HepG2 (cell line): ENCODE measurements around the gene ZC3H18. TPM values are rescaled to one million over a fixed set of nuclear protein-coding genes. Genes with fewer than 3 reads are reported as not detected.

Experiments used
- ARNTL ChIP-seq: sonication (generic); formaldehyde crosslinking; IDR thresholded peaks from 2 replicates; pipeline ENCODE4 v1.4.0; 2020; ENCODE audit warnings: mild to moderate bottlenecking, missing genetic modification reagents
- EZH2 ChIP-seq: conservative IDR thresholded peaks from 2 replicates; pipeline ENCODE4 v1.6.1; 2012; ENCODE audit warnings: mild to moderate bottlenecking, low read depth, low read length, moderate library complexity
- HOXA3 ChIP-seq: sonication (generic); formaldehyde crosslinking; IDR thresholded peaks from 2 replicates; pipeline ENCODE4 v1.5.0; 2020; ENCODE audit warnings: missing genetic modification reagents
- IRX3 ChIP-seq: sonication (generic); formaldehyde crosslinking; IDR thresholded peaks from 2 replicates; pipeline ENCODE4 v1.8.1; 2023; ENCODE audit warnings: mild to moderate bottlenecking, low read depth, missing genetic modification reagents, borderline replicate concordance
- KLF11 ChIP-seq: IDR thresholded peaks from 2 replicates; pipeline ENCODE4 v1.6.1; 2016; ENCODE audit warnings: missing compliant biosample characterization
- MYNN ChIP-seq: sonication (generic); formaldehyde crosslinking; IDR thresholded peaks from 2 replicates; pipeline ENCODE4 v1.4.0; 2020; ENCODE audit warnings: mild to moderate bottlenecking, low read depth, missing genetic modification reagents
- RFXAP ChIP-seq: sonication (generic); formaldehyde crosslinking; IDR thresholded peaks from 2 replicates; pipeline ENCODE4 v1.4.0; 2020; ENCODE audit warnings: missing genetic modification reagents, borderline replicate concordance
- SCMH1 ChIP-seq: sonication (generic); formaldehyde crosslinking; IDR thresholded peaks from 2 replicates; pipeline ENCODE4 v1.9.0; 2021; ENCODE audit warnings: missing genetic modification reagents, mild to moderate bottlenecking, borderline replicate concordance
- TAF1 ChIP-seq: sonication (generic); formaldehyde crosslinking; IDR thresholded peaks from 2 replicates; pipeline ENCODE4 v1.4.0; 2020; ENCODE audit warnings: missing genetic modification reagents
- TGIF2 ChIP-seq: IDR thresholded peaks from 2 replicates; pipeline ENCODE4 v1.6.1; 2016; ENCODE audit warnings: control low read depth, missing compliant biosample characterization
- ZBTB7B ChIP-seq: sonication (generic); formaldehyde crosslinking; IDR thresholded peaks from 2 replicates; pipeline ENCODE4 v1.4.0; 2020; ENCODE audit warnings: missing genetic modification reagents
- ZFY ChIP-seq: sonication (generic); formaldehyde crosslinking; IDR thresholded peaks from 2 replicates; pipeline ENCODE4 v1.4.0; 2020; ENCODE audit warnings: missing genetic modification reagents
- ZMYM4 ChIP-seq: sonication (generic); formaldehyde crosslinking; IDR thresholded peaks from 2 replicates; pipeline ENCODE4 v1.8.1; 2023; ENCODE audit warnings: mild to moderate bottlenecking, missing genetic modification reagents
- ZNF17 ChIP-seq: sonication (generic); formaldehyde crosslinking; IDR thresholded peaks from 2 replicates; pipeline ENCODE4 v1.5.0; 2020; ENCODE audit warnings: mild to moderate bottlenecking, missing genetic modification reagents
- ZNF792 ChIP-seq: IDR thresholded peaks from 2 replicates; pipeline ENCODE4 v1.6.1; 2016
- ZSCAN30 ChIP-seq: sonication (generic); formaldehyde crosslinking; IDR thresholded peaks from 2 replicates; pipeline ENCODE4 v1.5.0; 2020; ENCODE audit warnings: mild to moderate bottlenecking, missing genetic modification reagents
- polyA plus RNA-seq, 8 experiments: library from polyadenylated mRNA; depleted of rRNA in 3 of 8; stranded (reverse) in 7 of 8; unstranded in 1 of 8; fragments of >200 nt; fragmentation: Illumina TruSeq in 4 of 8; extraction: Trizol in 4 of 8; gene quantifications; 2 replicates each; pipeline versions ENCODE4 v1.2.1 to v1.2.3, GENCODE V29; 2011 to 2016; ENCODE audit warnings: low read depth in 4 of 8, missing spikeins in 1 of 8, mixed read lengths in 1 of 8; ENCODE audit not compliant: insufficient read depth in 1 of 8
- total RNA-seq, 5 experiments: library from RNA; depleted of rRNA; stranded (reverse); fragments of >200 nt; fragmentation: Illumina TruSeq; extraction: Trizol; gene quantifications; 2 replicates each; pipeline ENCODE4 v1.2.3, GENCODE V29; 2016; ENCODE audit warnings: low read depth in 1 of 5
- TF ChIP-seq, protein P1 (sequence below): sonication (generic); formaldehyde crosslinking; IDR thresholded peaks from 2 replicates; pipeline ENCODE4 v1.8.1; 2022; ENCODE audit warnings: low read depth, mild to moderate bottlenecking, missing genetic modification reagents
- TF ChIP-seq, protein P2 (sequence below): sonication (generic); formaldehyde crosslinking; IDR thresholded peaks from 2 replicates; pipeline ENCODE4 v1.4.0; 2020; ENCODE audit warnings: mild to moderate bottlenecking, missing genetic modification reagents
- TF ChIP-seq, protein P3 (sequence below): sonication (generic); formaldehyde crosslinking; IDR thresholded peaks from 2 replicates; pipeline ENCODE4 v1.4.0; 2020; ENCODE audit warnings: missing genetic modification reagents
- TF ChIP-seq, protein P4 (sequence below): sonication (generic); formaldehyde crosslinking; IDR thresholded peaks from 2 replicates; pipeline ENCODE4 v1.5.1; 2020; ENCODE audit warnings: missing genetic modification reagents, mild to moderate bottlenecking, borderline replicate concordance
- TF ChIP-seq, protein P5 (sequence below): sonication (generic); formaldehyde crosslinking; IDR thresholded peaks from 2 replicates; pipeline ENCODE4 v1.8.0; 2022; ENCODE audit warnings: missing genetic modification reagents, low read depth, mild to moderate bottlenecking, borderline replicate concordance

ZC3H18 gene
- total and polyA plus RNA-seq, 2 of the 13 experiments (the other 11 are each of a cell fraction or from before 2014, with no cell fraction given), result 11.2 to 27.4 TPM

DNA sequence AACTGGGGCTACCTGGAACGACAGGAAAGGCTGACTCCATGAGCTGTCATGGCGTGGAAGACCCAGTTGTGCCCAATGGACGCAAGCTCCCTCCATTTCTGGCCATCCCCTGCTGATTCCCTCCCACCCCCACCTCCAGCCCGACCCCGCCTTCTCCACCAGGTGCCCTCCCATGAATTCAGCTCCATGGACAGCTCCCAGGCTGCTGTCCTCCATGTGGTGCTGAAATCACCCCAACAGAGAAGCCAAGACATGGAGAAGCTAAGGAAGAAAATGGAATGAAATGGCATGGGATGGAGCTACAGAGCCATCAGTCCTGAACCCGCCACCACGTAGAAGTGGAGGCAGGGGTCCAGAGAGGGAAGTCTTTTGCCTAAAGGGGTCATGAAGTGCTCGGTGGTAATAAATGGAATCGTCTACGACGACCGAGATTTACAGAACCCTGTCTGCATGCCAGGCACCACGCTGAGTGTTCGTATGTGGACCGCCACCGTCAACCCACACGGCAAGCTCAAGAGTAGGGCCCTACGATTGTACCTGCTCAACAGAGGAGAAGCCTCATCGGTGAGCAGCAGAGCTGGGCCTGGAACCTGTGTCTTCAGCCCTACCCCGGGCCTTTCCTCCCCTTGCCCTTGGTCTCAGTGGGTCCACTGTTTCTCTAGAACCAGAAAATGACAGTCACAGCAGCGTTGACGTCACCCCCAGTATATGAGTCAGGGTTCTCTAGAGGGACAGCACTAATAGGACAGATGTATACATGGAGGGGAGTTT lies 9.3 kb upstream of the ZC3H18 start (continued):
- TF ChIP-seq, protein P1, sequence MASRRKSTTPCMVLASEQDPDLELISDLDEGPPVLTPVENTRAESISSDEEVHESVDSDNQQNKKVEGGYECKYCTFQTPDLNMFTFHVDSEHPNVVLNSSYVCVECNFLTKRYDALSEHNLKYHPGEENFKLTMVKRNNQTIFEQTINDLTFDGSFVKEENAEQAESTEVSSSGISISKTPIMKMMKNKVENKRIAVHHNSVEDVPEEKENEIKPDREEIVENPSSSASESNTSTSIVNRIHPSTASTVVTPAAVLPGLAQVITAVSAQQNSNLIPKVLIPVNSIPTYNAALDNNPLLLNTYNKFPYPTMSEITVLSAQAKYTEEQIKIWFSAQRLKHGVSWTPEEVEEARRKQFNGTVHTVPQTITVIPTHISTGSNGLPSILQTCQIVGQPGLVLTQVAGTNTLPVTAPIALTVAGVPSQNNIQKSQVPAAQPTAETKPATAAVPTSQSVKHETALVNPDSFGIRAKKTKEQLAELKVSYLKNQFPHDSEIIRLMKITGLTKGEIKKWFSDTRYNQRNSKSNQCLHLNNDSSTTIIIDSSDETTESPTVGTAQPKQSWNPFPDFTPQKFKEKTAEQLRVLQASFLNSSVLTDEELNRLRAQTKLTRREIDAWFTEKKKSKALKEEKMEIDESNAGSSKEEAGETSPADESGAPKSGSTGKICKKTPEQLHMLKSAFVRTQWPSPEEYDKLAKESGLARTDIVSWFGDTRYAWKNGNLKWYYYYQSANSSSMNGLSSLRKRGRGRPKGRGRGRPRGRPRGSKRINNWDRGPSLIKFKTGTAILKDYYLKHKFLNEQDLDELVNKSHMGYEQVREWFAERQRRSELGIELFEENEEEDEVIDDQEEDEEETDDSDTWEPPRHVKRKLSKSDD (CRISPR knock-in tag), result peak; percentile 97
- TF ChIP-seq ZSCAN30 (CRISPR knock-in tag), result peak; percentile 98
- TF ChIP-seq ZNF17, result peak; percentile 96
- peak; percentile 83 for TF ChIP-seq TAF1 (CRISPR knock-in tag)
- peak; percentile 100 for TF ChIP-seq TGIF2
- peak; percentile 99 for TF ChIP-seq MYNN
- TF ChIP-seq KLF11, result peak; percentile 100
- TF ChIP-seq ZMYM4 (CRISPR knock-in tag), result peak; percentile 81
- TF ChIP-seq, protein P2, sequence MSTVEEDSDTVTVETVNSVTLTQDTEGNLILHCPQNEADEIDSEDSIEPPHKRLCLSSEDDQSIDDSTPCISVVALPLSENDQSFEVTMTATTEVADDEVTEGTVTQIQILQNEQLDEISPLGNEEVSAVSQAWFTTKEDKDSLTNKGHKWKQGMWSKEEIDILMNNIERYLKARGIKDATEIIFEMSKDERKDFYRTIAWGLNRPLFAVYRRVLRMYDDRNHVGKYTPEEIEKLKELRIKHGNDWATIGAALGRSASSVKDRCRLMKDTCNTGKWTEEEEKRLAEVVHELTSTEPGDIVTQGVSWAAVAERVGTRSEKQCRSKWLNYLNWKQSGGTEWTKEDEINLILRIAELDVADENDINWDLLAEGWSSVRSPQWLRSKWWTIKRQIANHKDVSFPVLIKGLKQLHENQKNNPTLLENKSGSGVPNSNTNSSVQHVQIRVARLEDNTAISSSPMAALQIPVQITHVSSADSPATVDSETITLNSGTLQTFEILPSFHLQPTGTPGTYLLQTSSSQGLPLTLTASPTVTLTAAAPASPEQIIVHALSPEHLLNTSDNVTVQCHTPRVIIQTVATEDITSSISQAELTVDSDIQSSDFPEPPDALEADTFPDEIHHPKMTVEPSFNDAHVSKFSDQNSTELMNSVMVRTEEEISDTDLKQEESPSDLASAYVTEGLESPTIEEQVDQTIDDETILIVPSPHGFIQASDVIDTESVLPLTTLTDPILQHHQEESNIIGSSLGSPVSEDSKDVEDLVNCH (CRISPR knock-in tag), result peak; percentile 94
- TF ChIP-seq, protein P3, sequence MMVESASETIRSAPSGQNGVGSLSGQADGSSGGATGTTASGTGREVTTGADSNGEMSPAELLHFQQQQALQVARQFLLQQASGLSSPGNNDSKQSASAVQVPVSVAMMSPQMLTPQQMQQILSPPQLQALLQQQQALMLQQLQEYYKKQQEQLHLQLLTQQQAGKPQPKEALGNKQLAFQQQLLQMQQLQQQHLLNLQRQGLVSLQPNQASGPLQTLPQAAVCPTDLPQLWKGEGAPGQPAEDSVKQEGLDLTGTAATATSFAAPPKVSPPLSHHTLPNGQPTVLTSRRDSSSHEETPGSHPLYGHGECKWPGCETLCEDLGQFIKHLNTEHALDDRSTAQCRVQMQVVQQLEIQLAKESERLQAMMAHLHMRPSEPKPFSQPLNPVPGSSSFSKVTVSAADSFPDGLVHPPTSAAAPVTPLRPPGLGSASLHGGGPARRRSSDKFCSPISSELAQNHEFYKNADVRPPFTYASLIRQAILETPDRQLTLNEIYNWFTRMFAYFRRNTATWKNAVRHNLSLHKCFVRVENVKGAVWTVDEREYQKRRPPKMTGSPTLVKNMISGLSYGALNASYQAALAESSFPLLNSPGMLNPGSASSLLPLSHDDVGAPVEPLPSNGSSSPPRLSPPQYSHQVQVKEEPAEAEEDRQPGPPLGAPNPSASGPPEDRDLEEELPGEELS (CRISPR knock-in tag), result peak; percentile 84
- TF ChIP-seq HOXA3, result peak; percentile 92
- TF ChIP-seq ZNF792, result peak; percentile 100
- TF ChIP-seq SCMH1, result peak; percentile 87; the same call in 1 of the 2 replicates
- TF ChIP-seq ARNTL (CRISPR knock-in tag), result peak; percentile 97
- peak; percentile 96 for TF ChIP-seq RFXAP (CRISPR knock-in tag)
- no peak for TF ChIP-seq EZH2
- peak; percentile 97 for TF ChIP-seq ZBTB7B (CRISPR knock-in tag)
- TF ChIP-seq, protein P4, sequence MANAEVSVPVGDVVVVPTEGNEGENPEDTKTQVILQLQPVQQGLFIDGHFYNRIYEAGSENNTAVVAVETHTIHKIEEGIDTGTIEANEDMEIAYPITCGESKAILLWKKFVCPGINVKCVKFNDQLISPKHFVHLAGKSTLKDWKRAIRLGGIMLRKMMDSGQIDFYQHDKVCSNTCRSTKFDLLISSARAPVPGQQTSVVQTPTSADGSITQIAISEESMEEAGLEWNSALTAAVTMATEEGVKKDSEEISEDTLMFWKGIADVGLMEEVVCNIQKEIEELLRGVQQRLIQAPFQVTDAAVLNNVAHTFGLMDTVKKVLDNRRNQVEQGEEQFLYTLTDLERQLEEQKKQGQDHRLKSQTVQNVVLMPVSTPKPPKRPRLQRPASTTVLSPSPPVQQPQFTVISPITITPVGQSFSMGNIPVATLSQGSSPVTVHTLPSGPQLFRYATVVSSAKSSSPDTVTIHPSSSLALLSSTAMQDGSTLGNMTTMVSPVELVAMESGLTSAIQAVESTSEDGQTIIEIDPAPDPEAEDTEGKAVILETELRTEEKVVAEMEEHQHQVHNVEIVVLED, result no peak; the same call in 1 of the 2 replicates
- TF ChIP-seq, protein P5, sequence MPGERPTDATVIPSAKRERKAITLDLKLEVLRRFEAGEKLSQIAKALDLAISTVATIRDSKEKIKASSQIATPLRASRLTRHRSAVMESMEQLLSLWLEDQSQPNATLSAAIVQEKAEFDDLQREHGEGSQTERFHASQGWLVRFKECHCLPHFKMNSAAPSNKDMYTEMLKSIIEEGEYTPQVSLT, result no peak; the same call in 1 of the 2 replicates
- TF ChIP-seq IRX3 (CRISPR knock-in tag), result peak; percentile 99
- peak; percentile 77 for TF ChIP-seq ZFY (CRISPR knock-in tag)
